LNCAP (cell line): ENCODE measurements around the gene THRAP3.
A peak's percentile ranks its signal among the peaks of the same experiment; 100 is the strongest.

Experiments used
- TF ChIP-seq, protein P1 (sequence below): fragments of 450-650 bp; IDR thresholded peaks from 2 replicates; pipeline ENCODE4 v1.5.1; 2017; ENCODE audit warnings: mild to moderate bottlenecking

Gene THRAP3

DNA sequence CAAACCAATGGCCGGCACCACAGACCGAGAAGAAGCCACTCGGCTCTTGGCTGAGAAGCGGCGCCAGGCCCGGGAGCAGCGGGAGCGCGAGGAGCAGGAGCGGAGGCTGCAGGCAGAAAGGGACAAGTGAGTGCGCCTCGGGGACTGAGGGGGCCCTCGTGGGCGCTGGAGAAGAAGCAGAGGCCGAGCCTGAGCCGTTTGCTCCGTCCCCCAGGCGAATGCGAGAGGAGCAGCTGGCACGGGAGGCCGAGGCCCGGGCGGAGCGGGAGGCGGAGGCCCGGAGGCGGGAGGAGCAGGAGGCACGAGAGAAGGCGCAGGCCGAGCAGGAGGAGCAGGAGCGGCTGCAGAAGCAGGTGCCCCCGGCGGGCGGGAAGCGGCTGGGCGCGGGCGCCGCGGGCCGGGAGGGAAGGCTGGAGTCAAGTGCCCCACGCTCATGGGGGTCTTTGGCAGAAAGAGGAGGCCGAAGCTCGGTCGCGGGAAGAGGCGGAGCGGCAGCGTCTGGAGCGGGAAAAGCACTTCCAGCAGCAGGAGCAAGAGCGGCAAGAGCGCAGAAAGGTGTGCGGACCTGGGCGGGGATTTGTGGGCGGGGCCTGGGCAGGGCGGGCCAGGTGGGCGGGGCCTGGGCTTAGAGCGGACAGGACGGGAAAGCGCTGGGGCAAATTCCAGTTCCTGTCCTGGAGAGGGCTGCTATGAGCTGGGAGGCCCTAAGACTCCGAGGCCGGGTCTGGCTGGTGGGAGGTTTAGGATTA is 45.6 kb upstream of the THRAP3 start:
- TF ChIP-seq, protein P1, sequence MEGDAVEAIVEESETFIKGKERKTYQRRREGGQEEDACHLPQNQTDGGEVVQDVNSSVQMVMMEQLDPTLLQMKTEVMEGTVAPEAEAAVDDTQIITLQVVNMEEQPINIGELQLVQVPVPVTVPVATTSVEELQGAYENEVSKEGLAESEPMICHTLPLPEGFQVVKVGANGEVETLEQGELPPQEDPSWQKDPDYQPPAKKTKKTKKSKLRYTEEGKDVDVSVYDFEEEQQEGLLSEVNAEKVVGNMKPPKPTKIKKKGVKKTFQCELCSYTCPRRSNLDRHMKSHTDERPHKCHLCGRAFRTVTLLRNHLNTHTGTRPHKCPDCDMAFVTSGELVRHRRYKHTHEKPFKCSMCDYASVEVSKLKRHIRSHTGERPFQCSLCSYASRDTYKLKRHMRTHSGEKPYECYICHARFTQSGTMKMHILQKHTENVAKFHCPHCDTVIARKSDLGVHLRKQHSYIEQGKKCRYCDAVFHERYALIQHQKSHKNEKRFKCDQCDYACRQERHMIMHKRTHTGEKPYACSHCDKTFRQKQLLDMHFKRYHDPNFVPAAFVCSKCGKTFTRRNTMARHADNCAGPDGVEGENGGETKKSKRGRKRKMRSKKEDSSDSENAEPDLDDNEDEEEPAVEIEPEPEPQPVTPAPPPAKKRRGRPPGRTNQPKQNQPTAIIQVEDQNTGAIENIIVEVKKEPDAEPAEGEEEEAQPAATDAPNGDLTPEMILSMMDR: no peak

DNA sequence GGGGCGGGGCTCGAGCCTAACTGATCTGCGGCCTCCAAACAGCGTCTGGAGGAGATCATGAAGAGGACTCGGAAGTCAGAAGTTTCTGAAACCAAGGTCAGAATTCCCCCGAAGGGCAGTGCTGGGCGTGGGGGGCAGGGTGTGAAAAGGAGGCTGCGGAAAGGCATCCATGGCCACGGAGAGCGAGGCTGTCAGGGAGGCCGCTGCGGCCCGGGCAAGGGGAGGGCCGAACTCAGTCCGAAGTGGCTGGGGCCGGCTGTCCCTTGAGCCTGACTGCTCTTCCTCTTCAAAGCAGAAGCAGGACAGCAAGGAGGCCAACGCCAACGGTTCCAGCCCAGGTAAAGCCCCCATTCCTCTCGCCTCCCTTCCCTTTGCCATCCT is 45.0 kb upstream of the THRAP3 start:
- TF ChIP-seq, protein P1: no peak

DNA sequence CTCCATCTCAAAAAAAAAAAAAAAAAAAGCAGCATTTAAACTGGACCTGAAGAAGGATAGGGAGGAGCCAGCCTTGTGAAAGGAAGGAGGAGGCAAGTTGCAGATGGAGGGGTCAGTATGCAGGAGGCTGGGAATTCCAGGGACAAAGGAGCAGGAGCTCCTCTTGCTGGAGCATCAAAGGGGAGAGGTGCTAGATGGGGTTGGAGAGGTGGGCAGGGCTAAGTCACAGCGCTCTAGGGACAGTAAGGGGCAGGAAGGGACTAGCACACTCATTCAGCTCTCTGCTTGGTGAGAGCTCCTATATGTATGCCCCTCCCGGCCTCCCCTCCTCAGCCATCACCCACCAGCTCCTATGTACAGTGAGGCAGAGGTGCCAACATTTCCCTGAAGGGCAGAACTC is 41.5 kb upstream of the THRAP3 start:
- TF ChIP-seq, protein P1: no peak

DNA sequence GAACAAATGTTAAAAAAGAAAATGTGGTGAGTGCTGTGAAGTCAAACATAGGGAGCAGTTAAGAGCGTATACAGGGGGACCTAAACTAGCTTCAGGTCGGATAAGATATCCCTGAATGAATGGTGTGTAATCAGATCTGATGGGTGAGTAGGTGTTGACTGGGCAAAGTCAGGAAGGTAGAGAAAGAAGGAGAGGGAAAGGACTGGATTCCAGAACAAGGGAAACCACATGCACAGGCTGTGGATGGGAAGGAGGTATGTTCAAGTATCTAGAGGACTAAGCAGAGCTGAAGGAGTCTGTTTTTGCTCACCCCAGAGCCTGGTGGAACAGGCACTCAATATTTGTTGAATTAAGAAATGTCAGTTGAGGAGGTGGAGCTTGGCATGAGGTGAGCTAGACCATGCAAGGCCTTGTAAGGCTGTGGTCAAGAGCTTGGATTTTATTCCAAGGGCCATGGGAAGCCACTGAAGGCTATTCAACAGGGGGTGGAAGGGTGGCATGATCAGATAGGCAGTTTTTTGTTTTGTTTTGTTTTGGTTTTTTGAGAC is 40.9 kb upstream of the THRAP3 start:
- TF ChIP-seq, protein P1: no peak

DNA sequence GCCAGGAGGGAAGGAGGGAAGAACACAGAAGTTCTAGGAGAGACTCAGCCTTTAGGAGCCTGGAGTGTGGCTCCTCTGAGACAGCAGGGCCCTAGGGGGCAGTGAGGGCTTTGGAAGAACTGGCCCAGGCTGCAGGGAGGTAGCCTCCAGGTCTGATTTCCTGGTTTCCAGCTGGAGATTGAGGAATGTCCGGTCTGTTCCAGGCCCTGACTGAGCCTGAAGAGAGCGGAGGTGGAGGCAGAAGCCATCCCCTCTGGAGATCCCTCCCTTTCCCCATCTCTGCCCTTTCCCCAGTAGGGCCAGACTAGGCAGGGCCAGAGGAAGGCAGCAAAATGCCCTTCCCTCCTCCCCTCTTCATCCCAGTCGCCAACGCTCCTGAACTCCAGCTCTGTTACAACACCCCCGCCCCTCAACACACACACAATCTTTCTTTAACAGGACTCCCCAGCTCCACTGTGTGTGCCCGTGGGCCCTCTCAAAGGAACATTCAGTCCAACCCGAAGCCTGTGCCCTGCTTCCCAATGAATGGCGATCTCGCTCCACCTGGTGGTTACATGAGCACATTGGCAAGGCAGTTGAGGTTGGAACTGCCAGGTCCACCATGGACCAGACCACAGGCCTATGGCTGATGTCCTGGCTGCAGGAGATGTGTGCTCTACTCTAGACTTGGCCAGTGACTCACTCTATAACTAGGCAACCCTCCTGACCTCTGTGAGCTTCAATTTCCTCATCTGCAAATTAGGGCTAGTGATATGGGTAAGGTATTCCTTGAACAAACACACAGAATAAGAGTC is 36.2 kb upstream of the THRAP3 start:
- TF ChIP-seq, protein P1: peak; percentile 82

DNA sequence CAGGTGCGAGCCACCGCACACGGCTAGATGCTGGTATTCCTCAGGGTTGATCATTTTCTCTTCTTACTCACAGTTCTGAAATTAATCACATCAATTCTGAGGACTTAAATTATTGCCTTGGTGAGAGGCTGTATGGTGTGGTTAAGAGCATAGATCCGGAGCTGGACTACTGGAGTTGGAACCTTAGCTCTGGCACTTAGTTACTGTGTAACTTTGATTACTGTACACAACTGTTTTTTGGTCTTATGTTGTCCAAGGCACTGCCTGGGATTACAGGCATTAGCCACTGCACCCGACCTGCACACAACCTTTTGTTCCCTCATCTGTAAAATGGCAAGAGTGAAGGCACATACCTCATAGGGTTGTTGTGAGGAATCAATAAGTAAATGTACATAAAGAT is 25.6 kb upstream of the THRAP3 start:
- TF ChIP-seq, protein P1: no peak

DNA sequence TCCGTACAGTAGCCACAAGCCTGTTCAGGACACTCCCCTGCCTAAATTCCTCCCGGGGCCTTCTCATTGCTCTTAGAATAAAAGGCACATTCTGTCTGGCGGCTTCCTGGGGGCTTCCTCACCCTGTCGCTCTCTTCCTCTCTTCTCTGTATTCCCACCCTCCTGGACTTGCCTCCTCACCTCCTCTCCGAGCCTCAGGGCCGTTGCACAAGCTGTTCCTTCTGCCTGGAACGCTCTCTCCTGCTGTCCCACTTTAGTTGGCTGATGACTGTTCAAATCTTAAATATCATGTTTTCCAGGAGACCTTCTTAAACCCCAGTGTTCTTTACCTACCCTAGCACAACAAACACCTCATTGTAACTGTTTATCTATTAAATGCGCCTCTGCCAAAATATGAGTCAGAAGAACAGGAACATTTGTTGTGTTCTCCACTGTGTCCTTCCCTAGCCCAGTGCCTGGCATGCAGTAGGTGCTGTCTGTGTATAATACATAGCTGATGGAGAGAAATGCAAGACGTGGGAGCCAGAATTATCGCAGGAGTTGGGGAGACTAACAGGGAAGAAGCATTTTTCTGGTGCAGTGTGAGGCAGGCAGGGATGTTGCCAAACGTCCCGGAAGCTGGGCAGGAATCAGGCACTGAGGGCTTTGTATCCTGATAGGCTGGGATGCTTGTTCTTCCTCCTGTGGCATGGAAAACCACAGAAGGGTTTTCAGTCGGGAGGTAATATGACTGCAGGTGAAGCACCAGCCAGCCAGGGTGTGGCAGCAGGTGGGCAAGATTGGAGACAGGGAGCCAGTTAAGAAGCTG is 24.1 kb upstream of the THRAP3 start:
- TF ChIP-seq, protein P1: no peak; the same call in 1 of the 2 replicates
